ENCODE data around the gene DYNC2LI1.

The DYNC2LI1 gene

GRCh38 chr2:43818761-43819160 lies 44.9 kb downstream of the DYNC2LI1 start:
- no peak for DNase-seq (ENCODE audit: low spot score)

GRCh38 chr2:43819491-43820163 lies 45.8 kb downstream of the DYNC2LI1 start:
- DNase-seq (ENCODE audit: low spot score): no peak

GRCh38 chr2:43822839-43823238 lies 49.0 kb downstream of the DYNC2LI1 start:
- DNase-seq (ENCODE audit: low spot score): no peak

- no peak for DNase-seq (ENCODE audit: low spot score)
Measured at GRCh38 chr2:43823751-43824150, 49.9 kb downstream of the DYNC2LI1 start.

- DNase-seq (ENCODE audit: low spot score): no peak
Measured at GRCh38 chr2:43824512-43824911, 50.7 kb downstream of the DYNC2LI1 start.

GRCh38 chr2:43824951-43825493 lies 51.2 kb downstream of the DYNC2LI1 start:
- no peak for DNase-seq (ENCODE audit: low spot score)

GRCh38 chr2:43825841-43826240 lies 52.0 kb downstream of the DYNC2LI1 start:
- DNase-seq (ENCODE audit: low spot score): no peak

- DNase-seq (ENCODE audit: low spot score): no peak
Measured at GRCh38 chr2:43826305-43827250, 52.7 kb downstream of the DYNC2LI1 start.

GRCh38 chr2:43831543-43832294 lies 57.9 kb downstream of the DYNC2LI1 start:
- DNase-seq (ENCODE audit: low spot score): no peak

- no peak for DNase-seq (ENCODE audit: low spot score)
Measured at GRCh38 chr2:43832457-43832856, 58.6 kb downstream of the DYNC2LI1 start.

- DNase-seq (ENCODE audit: low spot score): no peak
Measured at GRCh38 chr2:43837033-43837432, 63.2 kb downstream of the DYNC2LI1 start.

- no peak for DNase-seq (ENCODE audit: low spot score)
Measured at GRCh38 chr2:43837831-43838559, 64.2 kb downstream of the DYNC2LI1 start.

- DNase-seq (ENCODE audit: low spot score): no peak
Measured at GRCh38 chr2:43838560-43839267, 64.9 kb downstream of the DYNC2LI1 start, which contains the start of the genes ABCG5 and ABCG8. Gene ABCG5 (minus strand): TSS chr2:43838839. CDS start chr2:43838679, 160 bp downstream. Gene ABCG8 (plus strand): TSS chr2:43838971. CDS start chr2:43839054, 83 bp downstream.

GRCh38 chr2:43839776-43840564 lies 66.1 kb downstream of the DYNC2LI1 start:
- DNase-seq (ENCODE audit: low spot score): no peak

GRCh38 chr2:43840965-43841364 lies 67.1 kb downstream of the DYNC2LI1 start:
- no peak for DNase-seq (ENCODE audit: low spot score)

- DNase-seq (ENCODE audit: low spot score): no peak
Measured at GRCh38 chr2:43841949-43842865, 68.4 kb downstream of the DYNC2LI1 start.

GRCh38 chr2:43842866-43843226 lies 69.0 kb downstream of the DYNC2LI1 start:
- DNase-seq (ENCODE audit: low spot score): no peak

GRCh38 chr2:43845181-43845580 lies 71.3 kb downstream of the DYNC2LI1 start:
- no peak for DNase-seq (ENCODE audit: low spot score)
